Amniotic stem cell (primary cell): ENCODE measurements around the gene GRID1.

ENCODE experiments used
- DNase-seq: peaks from one replicate; lab custom pipeline; 2025; lab: John Stamatoyannopoulos, UW

Gene GRID1

DNA sequence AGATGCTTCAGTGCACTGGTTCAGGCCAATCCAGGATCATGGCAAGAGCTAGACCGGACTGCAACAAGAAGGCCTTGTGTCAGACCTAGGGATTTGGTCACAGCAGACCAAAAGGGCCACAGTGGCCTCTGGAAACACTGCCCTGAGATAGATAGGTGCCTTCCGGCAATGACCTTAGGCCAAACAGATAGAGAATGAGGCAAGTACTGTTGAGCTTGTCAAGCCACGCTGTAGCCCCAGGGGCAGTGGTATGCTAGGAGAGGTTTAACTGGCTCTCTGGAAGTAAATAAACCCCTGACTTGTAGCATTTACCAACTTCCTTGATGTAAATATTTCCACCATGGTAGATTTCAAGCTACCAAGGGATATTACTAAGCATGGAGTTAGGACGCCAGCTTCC is 197.5 kb downstream of the GRID1 start:
- DNase-seq, result no peak

DNA sequence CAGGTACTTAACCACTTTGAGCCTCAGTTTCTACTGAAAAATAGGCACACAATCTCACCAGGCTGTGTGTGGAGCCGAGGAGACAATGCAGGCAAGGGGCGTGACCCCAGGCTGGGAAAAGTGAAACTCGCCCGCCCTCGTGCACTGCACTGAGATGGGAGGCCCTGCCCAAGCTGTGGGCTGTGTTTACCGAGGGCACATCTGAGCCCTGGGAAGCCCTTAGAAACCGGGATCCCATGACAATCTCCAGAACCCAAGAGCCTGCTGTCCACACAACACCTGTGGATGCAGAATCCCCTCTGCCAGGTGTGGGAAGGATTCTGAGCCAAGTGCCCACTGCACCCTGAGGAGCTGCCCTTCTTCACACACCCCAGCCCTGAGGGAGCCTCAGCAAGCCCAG is 198.3 kb downstream of the GRID1 start:
- no peak for DNase-seq

DNA sequence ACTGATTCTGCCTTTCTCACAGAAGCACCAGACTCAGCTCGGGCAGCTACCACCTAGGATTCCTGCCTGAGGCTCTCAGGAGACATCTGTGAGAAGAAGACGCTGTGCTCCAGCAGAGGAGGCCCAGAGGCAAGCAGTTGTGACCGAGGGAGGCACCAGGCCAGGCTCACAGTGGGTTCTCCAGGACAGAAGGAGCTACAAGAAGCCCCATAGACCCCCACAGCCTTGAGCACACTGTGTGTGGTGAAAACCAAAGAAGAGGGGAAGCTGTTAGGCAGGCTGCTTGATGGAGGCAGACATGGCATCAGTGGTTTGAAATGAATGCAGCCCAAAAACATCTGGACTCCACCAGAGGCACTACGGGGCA is 198.8 kb downstream of the GRID1 start:
- no peak for DNase-seq

DNA sequence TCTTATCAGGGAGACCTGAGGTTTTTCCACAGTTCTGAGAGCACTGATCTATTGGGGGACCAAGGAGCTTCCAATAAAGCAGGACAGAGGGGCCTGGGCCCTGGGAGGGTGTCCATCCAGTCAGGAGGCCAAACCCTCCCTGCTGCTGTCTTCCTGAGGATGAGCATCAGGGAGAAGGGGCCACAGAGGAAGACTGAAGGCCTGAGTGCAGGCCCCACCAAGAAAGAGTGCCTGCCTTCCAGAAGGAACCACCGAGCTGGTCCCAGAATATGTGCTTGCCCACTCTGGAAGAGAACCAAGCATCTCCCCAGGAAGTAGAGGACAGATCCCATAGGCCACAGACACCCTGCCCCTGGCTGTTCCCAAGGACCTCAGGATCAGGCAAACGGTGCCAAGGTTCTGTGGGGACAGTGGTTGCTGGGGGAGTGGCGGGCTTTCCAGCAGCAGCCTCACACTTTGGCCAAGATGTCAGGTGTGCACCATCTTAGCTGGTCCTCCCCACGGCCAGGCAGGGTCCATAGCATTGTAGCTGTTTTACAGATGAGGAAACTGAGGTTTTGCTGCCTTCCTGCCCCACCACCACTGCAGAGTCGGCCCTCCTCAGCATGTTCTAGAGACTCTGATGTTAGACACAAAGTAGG is 199.4 kb downstream of the GRID1 start:
- no peak for DNase-seq

DNA sequence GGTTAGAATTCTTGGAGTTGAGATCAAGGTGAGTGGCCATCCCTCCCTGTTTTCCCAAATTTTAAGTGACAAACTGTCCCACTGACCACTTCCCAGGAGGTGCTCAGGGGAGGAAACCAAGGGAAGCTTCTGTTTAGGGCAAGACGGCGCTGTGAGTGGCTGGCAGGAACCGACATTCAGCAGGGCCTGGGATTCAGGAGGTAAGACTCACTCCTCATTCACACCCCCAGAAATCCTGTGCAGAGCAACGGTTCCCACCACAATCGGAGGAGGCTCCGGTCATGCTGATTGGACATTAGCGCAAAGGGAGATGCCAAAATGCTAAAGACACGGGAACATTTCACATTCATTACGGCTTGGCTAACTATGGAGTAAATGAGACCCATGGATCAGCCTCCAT is 200.9 kb downstream of the GRID1 start:
- DNase-seq, result no peak

DNA sequence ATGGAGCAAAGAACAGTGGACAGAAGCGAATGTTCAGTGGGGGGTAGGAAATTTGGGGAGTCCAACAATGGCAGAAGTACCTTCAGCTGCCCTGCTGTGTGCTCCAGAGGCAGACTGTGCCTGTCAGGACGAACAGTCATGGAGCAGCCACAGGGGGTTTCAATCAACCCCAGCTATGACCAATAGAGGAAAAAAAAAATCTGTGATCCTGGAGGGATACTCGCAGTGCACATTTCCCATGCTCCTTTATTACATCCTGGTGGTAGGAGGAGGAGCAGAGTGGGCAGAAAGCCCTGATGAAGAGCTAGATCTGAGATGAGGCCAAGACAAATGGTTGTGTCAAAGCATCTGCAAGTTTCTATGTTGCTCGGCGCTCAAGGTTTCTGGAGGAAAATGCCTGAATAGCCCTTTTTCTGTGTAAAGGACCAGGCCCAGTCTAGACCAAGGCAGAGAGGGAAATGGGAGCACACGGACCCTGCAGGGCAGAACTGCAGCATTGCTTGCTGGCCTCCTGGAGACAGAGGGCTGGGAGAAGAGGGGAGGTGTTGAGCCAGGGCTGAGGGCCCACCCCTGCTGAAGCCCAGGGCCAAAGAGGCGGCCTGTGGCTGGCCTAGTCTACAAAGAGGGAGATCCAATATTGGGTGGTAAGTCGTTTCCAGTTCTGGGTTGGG is 201.5 kb downstream of the GRID1 start:
- no peak for DNase-seq

DNA sequence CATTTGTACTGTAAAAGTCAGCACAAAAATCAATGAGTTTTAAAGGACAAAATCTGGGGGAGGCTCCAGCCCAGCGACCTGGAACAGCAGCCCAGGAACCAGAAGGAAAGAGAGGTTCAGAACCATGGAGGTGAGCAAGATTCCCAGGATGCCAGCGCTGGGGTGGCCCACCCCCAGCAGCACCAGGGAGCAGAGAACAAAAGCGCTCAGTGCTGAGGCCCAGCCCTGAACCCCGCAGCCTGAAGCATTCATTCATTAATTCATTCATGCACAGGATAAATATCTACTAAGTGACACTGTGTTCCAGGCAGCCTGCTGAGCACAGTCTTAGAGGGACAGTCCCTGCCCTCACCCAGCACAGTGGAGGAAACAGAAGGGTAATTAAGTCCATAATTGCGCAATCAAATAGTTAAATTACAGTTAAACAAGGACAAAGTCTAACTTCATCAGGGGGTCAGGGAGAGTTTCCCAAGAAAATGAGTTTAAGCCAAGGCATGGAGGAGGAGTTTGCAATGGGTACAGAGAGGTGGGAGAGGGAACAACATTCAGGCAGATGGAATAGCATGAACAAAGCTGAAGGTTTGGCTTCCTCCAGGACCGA is 202.3 kb downstream of the GRID1 start:
- no peak for DNase-seq

DNA sequence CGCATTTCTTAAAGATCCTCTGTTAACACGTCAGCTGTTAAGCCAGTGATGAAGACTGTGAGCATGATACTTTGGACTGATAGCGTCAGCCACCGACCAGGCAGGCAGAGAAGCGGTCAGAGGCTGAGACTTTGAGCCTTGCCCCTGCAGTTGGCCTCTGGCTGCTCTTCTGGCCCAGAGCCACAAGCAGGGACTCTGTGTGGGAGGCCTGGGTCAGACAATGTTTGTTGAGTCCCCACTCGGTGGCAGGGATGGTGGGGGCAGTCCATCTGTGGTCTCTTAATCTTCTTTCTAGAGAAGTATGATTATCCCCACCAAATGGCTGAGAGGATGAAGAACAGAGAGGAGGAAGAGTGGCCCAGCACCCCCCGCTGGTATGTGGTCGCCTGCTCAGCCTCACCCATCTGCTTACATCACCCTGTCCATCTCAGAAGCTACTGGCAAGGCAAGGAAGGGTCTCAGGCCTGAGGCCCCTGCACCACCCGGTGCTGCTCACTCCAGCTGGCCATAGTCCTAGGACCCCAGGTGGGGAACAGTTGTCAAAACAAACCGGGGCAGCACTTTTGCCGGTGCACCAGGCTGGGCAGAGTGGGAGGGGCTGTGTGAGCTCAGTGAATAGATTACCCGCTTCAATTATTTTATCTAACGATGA is 202.9 kb downstream of the GRID1 start:
- no peak for DNase-seq

DNA sequence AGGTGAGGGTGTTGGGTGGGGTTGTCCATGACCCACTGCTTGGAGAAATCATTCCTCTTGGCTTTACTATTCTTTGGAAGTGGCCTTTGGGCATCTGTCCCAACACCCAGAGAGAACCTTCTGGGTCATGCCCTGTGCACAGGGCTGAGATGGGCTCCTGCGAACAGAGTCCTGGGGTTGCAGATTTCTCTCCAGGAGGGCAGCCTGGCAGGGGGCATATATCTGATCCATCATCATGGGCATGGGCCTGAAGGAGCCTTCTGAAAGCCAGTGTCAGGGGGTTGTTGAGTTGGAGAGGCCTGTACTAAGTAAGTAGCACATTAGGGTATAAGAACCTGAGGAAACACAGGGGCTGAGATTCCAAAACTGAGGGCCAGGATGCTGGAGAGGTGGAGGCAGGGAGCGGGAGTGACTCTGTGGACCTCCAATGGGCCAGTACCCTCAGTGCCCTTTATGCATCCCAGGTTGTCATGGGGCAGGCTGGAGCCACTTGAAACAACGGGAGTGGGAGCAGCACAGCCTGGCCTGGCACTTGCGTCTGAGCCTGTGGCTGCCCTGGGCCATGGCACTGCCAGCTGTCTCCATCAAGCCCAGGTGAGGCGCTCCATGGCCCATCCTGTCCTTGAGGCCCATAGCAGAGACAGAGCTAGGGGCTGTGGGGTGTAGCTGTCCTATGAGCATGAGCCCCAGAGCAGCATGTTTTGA is 203.7 kb downstream of the GRID1 start:
- no peak for DNase-seq

DNA sequence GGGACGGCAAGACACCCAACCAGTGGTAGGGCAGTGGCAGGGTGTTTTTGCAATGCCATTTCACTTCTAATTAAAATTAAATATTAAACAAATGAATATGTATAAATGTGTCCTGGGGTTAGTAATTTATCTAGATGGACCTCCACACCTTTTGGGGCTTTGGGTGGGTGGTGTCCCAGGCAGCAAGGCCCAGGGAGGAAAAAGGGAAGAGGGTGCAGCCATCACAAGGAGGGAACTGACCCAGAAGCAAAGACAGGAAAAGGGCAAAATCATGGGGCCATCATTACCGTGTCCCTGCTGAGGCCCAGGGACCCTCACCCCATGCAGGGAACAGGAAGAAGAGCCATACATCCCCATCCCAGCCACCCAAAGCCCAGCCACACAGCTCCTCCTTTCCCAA is 204.6 kb downstream of the GRID1 start:
- DNase-seq, result no peak

DNA sequence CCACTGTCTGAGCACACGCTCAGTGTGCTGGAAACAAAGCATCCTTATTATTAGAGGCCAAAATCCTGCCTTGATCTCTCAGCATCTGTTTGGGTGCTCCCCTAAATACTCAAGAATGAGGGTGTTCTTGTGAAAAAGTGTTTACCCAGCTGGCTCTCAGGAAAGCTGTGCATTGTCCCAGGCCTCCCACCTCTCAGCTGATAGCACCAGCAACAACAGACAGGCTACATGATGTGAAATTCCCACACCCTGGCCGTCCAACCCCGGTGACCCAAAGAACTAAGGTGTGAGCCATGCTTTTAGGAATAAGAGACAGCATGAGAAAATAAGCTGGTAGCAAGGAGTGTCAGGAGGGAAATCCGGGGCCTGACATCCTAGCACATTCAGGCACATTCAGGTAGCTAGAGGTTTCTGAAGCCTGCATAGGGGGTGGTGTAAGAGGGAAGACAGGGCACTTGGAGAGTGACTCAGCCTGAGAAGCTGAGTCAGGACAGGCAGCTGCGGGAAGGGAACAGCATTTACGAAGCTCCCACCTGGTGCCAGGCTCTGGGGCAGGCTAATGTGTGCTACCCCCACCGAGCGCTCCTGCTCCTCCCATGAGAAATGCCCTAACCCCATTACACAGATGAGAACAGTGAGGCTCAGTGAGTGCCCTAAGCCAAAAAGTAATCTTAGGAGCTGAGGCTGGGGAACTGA is 205.6 kb downstream of the GRID1 start:
- DNase-seq, result no peak

DNA sequence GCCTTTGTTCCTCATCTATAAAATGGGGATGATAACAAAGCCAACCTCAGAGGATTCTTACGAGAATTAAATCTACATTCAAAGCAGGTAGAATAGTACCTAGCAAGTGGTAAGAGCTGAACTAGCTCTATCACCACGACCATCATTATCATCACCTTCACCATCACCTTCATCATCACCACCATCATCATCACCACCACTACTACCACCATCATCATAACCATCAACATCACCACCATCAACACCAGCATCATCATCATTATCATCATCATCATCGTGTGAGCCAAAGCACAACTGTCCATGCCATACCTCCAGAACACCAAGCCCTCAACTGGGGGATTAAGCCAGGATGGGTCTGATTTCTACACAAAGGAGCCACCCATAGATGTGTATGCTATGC is 206.8 kb downstream of the GRID1 start:
- DNase-seq, result no peak

DNA sequence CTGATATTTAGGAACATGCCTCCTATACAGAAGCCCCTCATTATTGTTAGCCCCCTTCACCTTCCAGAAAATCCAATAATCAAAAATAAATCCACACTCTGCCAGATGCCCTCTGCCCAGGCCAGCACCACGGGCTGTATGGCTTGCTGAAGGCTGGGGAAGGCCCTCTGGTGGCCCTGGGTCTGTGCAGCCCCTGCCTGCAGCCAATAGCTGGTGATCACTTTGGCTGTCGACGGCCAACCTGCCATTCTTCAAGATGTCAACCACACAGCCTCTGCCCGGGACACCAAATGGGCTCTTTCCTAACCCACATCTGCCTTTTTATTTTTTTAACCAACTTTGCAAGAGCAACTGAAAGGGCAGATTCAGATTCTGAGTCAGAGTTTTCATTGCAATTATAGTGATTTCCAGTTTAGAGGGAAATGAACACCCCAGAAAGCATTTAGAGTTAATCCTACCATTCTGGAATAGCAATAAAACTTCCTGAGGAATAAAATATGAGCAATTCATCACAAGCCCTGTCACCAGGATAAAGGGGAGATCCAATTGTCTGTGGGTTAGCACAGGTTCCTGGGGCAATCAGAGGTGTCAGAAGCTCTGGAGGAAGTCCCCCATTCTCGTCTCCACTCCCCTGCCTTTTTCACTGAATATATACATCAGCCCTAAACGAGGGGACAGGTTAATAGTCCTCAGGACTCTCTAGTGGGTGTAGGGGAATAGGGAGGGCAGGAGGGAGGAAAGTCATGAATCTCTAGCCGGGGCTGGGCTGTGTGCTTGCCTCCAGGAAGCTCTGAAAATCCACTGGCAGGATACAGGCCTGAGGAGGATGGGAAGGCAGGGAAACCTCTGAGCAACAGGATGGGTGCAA is 211.3 kb downstream of the GRID1 start:
- no peak for DNase-seq

DNA sequence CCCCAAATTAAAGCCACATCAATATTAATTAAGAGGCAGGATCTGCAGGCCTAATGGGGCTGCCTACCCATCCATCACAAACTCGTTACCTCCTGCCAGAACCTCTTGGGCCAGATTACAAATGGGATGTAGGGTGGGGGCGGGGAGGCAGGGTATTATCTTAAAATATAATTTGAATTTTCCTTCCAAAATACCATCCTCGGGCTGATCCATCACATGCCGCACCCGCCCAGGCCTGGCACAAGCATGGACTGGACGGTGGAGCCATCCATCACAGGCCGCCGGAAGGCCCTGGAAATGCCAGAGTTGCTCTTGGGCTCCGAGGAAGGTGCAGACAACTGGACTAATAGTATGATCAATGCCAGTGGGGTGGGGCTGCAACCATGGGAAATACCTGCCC is 212.8 kb downstream of the GRID1 start:
- no peak for DNase-seq

DNA sequence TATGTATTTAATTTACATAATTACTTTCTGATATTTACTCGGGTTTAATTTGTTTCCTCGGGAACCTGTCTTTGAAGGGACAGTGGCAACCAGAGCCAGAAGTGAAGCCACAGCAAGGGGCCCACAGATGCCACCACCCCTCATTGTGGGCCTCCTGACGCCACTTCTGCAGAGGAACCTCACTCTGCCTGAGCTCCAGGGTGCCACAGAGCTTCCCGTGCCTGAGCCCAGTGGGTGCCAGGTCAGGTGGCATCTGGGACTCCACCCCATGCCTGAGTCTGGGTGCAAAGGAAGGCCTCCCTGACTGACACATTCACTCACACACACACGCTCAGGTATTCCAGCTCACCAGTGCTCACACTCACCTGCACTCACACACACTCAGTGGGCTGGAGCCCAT is 213.7 kb downstream of the GRID1 start:
- DNase-seq, result no peak

DNA sequence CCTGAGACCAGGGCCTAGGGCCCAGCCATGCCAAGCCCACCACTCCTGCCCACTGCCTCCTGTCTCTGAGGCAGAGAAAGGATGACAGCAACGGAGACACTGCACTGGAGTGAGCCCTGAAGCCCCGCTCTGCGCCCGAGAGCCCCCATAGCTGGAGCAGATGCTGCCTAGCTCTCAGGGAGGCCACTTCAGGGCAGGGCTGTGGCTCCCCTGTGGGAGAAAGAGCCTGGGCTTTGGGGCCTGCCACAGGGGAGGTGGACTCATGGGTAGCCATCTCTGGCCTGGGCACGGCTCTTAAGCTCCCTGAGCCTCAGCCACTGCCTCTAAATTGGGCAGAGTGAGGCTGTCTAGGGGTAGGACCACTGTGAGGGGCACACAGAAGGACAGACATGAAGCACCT is 214.2 kb downstream of the GRID1 start:
- no peak for DNase-seq

DNA sequence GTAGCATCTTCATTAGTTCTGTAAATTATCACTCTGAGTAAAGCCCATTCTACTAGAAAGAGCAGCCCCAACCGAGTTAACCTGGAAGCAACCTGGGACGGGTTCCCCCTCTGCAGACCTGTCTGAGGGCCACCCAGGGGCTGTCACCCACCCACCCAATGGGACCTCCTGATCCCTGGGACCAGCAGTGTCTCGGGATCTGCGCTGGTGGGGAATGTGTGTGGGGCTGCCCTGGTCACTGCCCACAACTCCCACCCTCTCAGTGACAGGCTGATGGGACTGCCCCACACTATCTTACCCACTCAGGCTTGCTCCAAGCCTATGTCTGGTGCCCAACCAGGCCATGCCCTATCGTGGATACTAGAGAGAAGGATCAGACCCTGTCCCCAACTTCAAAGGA is 215.0 kb downstream of the GRID1 start:
- no peak for DNase-seq

DNA sequence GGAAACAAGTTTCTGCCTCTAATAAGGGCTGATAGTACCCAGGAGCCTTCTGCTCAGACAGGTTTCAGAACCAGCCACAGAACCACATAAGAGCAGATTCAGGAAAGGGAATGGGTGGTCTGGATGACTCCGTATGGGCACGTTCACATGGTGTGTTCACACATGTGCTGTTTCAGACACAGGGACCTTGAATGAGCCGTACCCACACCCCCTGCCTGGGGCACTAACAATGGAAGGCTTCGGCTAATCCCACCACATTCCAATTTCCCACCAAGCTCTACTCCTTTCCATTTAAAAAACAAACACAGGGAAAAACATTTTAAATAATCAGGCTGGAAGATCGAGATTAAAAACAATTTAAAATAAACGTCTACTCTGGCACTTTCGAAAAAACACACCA is 217.3 kb downstream of the GRID1 start:
- DNase-seq, result no peak

DNA sequence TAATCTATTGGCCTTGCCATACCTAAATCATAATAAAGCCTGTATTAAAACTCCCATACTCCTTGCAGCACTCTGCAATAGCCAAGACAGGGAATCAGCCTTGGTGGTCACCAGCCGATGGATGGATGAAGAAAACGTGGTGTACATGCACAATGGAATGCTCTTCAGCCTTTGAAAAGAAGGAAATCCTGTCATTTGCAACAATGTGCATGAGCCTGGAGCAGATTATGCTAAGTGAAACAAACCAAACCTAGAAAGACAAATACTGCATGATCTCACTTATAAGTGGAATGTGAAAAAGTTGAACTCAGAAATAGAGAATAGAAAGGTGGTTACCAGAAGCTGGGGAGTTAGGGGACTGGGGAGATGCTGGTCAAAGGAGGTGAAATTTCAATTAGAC is 218.5 kb downstream of the GRID1 start:
- DNase-seq, result no peak

DNA sequence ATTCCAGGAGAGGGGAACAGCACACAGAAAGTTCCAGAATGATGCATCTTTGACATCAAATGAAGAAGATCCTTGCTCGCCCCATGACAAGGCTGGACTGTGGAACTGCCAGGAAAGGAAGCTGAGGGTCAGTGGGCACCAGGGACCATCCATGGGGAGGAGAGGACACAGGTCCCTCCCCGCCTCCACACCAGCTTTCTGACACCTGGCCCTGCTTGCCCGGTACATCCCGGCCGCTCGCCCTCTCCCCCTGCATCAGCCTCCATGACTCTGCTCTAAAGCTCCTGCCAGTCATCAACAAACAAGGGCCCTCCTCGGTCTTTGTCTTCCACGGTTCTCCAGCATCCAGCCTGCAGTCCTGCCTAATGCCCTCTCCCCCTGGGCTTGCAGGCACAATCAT is 222.3 kb downstream of the GRID1 start:
- no peak for DNase-seq

DNA sequence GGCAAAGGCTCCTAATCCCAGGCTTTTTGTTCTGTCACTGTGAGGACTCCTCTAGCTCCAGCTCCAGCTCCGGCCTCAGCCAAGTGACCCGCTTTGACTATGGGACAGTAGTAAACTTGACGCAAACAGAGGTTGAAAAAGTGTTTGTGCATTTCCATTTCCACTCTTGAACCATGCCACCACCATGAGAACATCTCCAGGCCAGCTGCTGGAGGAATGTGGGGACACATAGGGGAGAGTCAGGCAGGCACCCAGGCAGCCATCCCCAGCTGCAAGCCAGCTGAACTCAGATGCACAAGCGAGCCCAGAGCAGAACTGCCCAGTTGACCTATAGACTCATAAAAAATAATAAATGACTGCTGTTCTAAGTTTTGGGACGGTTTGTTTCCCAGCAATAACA is 224.7 kb downstream of the GRID1 start:
- no peak for DNase-seq
